Fibroblast of the aortic adventitia (primary cell): ENCODE measurements around the gene SIDT1. TPM values are rescaled to one million over a fixed set of nuclear protein-coding genes. Genes with fewer than 3 reads are reported as not detected.

Experiments used
- DNase-seq: peaks from one replicate; pipeline ENCODE4 v3.0.0-alpha.2; 2010; ENCODE audit warnings: low read depth
- H3K4me3 ChIP-seq: 2 replicates; pipeline ENCODE4 v1.5.1; 2011; ENCODE audit warnings: low read depth, mild to moderate bottlenecking, control low read depth, low read length, moderate library complexity
- CTCF ChIP-seq: IDR thresholded peaks from 2 replicates; pipeline ENCODE4 v1.5.1; 2011; ENCODE audit warnings: mild to moderate bottlenecking, low read length, control low read depth, inconsistent platforms; ENCODE audit not compliant: insufficient read depth
- total RNA-seq: library from RNA; depleted of rRNA; stranded (reverse); fragments of >200 nt; gene quantifications from 2 replicates; pipeline ENCODE4 v1.2.3, GENCODE V29; 2012; ENCODE audit warnings: low replicate concordance

The SIDT1 gene
- total RNA-seq, 1 donor, result not detected

GRCh38 chr3:113614402-113614801 lies 82.0 kb downstream of the SIDT1 start:
- no peak for DNase-seq
- H3K4me3 ChIP-seq, result no peak overlapping the region
- TF ChIP-seq CTCF, result no peak

GRCh38 chr3:113615976-113616375 lies 83.6 kb downstream of the SIDT1 start:
- DNase-seq, result no peak
- TF ChIP-seq CTCF, result no peak
- H3K4me3 ChIP-seq, result no peak overlapping the region

- H3K4me3 ChIP-seq, result no peak overlapping the region
- no peak for TF ChIP-seq CTCF
- DNase-seq, result no peak
Measured at GRCh38 chr3:113617726-113618125, 85.4 kb downstream of the SIDT1 start.

GRCh38 chr3:113620091-113620490 lies 87.7 kb downstream of the SIDT1 start:
- no peak for DNase-seq
- TF ChIP-seq CTCF, result no peak
- H3K4me3 ChIP-seq, result no peak overlapping the region

GRCh38 chr3:113623324-113623723 lies 91.0 kb downstream of the SIDT1 start:
- H3K4me3 ChIP-seq, result peak overlapping the region; percentile 7
- no peak for DNase-seq
- TF ChIP-seq CTCF, result peak; percentile 37

- no peak for TF ChIP-seq CTCF
- H3K4me3 ChIP-seq, result peak overlapping the region; percentile 7
- DNase-seq, result no peak
Measured at GRCh38 chr3:113623811-113624210, 91.5 kb downstream of the SIDT1 start.

- no peak for DNase-seq
- no peak for TF ChIP-seq CTCF
- no peak overlapping the region for H3K4me3 ChIP-seq
Measured at GRCh38 chr3:113625834-113626233, 93.5 kb downstream of the SIDT1 start.
